Transverse colon (tissue), 3 donors: ENCODE data around the gene MEIS3.

Experiments used
- CTCF ChIP-seq, 5 experiments: fragments of 200-600 bp in 3 of 5; fragments of 450-650 bp in 2 of 5; sonication (generic) in 3 of 5; IDR thresholded peaks; 1 replicate in 2 of 5; 2 replicates in 3 of 5; pipeline ENCODE4 v1.5.1; 2016 to 2017; ENCODE audit warnings: antibody characterized with exemption in 5 of 5, inconsistent platforms in 3 of 5, mild to moderate bottlenecking in 2 of 5, moderate library complexity in 1 of 5
- POLR2A ChIP-seq: fragments of 450-650 bp; IDR thresholded peaks from one replicate; pipeline ENCODE4 v1.6.1; 2016; ENCODE audit warnings: antibody characterized with exemption, mild to moderate bottlenecking, moderate library complexity

- TF ChIP-seq CTCF (IDR thresholded peaks at IDR 0.05) (peak; percentile 88 to 93 (median 90)), POLR2A (no peak)
These were observed 17.5 kb upstream of the MEIS3 start for GRCh38 chr19:47436712-47437401.
